ENCODE measurements around the gene NBPF11.
"Not testable (repeated sequence)": the region's sequence is repeated elsewhere in the genome, so short reads cannot be mapped to it uniquely, and the experiment has no call there.

- not testable (repeated sequence) for TF ChIP-seq CTCF (IDR thresholded peaks at IDR 0.05; ENCODE audit: insufficient read depth, low read depth, low read length); EZH2 (IDR thresholded peaks at IDR 0.05; ENCODE audit: insufficient read depth, low read length)
Observed at GRCh38 chr1:148095732-148096131, 56.3 kb downstream of the NBPF11 start.
